ENCODE data around the gene MTURN.

The MTURN gene

DNA sequence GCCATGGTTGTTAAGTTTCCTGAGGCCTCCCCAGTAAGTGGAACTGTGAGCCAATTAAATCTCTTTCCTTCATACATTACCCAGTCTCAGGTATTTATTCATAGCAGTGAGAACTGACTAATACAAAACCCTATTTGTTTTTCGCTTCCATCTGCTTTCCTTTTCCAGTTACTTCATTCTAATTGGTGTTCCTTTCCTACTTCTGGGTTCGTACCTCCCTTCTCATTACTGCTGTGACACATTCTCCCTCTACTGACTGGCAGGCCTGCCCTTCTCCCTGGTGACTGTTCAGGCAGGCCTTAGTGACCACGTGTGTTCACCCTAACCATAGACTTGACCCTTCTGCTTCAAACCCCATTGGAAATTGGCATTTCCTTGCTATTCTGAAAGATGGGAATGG lies 37.7 kb downstream of the MTURN start:
- TF ChIP-seq, protein P1, sequence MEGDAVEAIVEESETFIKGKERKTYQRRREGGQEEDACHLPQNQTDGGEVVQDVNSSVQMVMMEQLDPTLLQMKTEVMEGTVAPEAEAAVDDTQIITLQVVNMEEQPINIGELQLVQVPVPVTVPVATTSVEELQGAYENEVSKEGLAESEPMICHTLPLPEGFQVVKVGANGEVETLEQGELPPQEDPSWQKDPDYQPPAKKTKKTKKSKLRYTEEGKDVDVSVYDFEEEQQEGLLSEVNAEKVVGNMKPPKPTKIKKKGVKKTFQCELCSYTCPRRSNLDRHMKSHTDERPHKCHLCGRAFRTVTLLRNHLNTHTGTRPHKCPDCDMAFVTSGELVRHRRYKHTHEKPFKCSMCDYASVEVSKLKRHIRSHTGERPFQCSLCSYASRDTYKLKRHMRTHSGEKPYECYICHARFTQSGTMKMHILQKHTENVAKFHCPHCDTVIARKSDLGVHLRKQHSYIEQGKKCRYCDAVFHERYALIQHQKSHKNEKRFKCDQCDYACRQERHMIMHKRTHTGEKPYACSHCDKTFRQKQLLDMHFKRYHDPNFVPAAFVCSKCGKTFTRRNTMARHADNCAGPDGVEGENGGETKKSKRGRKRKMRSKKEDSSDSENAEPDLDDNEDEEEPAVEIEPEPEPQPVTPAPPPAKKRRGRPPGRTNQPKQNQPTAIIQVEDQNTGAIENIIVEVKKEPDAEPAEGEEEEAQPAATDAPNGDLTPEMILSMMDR (conservative IDR thresholded peaks at IDR 0.05; ENCODE audit: low read depth, low read length): no peak
- DNase-seq (ENCODE audit: low read depth): no peak
- H3K4me3 ChIP-seq (ENCODE audit: low read length): no peak overlapping the region

DNA sequence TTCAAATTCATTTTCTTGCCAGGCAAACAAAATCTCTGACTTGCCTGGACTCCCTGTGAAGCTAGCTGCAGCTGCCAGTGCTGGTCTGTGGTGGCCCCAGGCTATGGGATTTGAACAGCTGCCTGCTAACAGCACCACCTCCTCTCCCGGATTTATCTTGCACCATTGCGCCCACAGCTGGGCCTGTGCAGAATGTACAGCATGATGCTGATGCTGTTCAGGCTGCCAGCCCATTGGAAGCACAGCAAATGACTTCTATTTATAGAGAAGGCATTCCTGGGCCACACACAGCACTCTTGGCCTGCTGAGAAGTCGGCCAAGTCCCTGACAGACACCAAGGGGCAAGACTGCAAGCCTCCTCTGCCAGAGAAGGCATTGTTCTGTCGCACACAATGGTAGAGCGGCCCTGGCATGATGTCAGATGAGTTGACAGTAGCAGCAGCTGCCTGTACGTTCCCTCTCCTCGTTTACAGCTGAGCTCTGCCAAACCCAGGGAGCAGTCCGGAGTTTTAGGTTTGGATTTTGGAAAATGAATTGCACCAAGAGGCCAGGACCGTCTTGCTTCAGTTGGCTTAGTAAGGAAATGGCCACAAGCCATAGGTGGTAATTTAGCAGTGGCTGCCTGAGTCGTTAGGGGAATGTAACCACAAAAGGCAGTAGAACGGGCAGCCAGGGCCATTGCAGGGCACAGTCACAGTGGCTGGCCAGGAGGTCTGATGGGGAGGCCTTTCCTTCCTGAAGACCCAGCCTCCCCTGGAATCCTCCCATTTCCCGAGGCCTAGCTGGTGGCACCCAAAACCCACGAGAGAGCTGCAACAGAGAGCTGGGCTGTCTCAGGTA lies 38.5 kb downstream of the MTURN start:
- TF ChIP-seq, protein P1 (conservative IDR thresholded peaks at IDR 0.05; ENCODE audit: low read depth, low read length): no peak
- peak; percentile 9 for DNase-seq (ENCODE audit: low read depth)
- no peak overlapping the region for H3K4me3 ChIP-seq (ENCODE audit: low read length)

DNA sequence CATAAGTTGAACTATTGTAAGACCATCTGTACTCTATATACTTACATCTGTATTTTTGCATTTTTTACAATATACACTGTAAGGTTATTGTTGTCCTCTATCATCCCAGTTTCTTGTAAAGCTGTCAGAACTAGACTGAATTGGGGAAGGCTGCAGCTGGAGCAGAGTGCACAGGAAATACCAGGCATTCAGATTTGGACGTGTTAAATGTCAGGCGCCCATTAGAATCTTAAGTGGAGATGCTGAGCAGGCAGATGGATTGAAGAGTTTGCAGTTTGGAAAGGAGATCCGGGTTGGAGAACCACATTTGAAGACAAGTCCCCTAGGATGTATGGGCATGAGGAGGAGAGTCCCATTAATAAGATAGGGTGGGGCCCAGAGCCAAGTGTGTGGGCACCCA lies 40.4 kb downstream of the MTURN start:
- TF ChIP-seq, protein P1 (conservative IDR thresholded peaks at IDR 0.05; ENCODE audit: low read depth, low read length): no peak
- no peak overlapping the region for H3K4me3 ChIP-seq (ENCODE audit: low read length)
- DNase-seq (ENCODE audit: low read depth): no peak

DNA sequence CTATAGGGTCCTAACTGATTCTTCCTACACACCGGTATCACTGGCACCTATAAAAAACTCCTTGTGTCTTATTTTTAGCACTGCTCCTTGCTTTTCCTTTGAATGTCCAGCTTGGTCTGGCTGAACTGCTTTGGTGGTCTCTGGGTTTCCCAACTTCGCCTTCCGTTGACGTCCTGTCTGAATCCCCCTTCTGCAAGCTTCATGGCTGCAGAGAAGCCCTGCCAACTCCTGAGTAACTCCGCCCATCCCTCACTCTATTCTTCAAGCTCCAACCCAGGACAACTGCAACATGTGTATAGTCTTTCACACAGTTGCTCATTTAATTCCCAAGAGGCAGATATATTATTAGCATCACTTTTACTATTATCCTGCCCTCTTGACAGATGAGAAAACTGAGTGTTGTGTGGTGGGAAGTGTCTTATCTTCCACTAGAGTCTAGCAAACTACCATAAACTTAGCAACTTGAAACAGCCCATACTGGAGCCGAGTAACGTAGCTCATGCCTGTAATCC lies 40.9 kb downstream of the MTURN start:
- no peak for DNase-seq (ENCODE audit: low read depth)
- no peak overlapping the region for H3K4me3 ChIP-seq (ENCODE audit: low read length)
- TF ChIP-seq, protein P1 (conservative IDR thresholded peaks at IDR 0.05; ENCODE audit: low read depth, low read length): no peak

DNA sequence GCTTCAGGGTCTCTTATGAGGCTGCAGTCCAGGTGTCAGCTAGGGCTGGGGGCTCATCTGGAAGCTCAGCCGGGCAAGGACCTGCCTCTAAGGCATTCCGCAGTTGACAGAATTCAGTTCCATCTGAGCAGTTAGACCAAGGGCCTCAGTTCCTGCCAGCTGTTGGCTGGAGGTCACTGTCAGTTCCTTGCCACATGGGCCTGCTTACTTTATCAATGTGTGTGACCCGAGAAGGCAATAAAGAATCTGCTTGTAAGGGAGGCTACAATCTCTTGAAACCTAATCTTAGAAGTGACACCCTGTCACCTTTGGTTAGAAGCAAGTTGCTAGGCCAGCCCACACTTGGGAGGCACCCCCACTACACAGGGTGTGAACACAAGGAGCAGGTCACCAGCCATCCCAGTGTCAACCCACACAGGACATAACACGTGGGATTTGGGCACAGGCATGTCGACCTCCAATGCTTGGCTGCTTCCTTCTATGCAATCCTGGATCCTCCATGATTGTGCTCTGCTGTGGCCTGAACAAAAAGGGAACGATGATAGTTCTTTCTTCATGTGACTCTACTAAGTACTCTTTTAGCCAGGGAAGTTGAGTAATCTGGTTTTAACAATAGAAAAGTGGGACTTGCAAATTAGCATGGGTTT lies 41.8 kb downstream of the MTURN start:
- H3K4me3 ChIP-seq (ENCODE audit: low read length): no peak overlapping the region
- TF ChIP-seq, protein P1 (conservative IDR thresholded peaks at IDR 0.05; ENCODE audit: low read depth, low read length): no peak
- DNase-seq (ENCODE audit: low read depth): no peak

DNA sequence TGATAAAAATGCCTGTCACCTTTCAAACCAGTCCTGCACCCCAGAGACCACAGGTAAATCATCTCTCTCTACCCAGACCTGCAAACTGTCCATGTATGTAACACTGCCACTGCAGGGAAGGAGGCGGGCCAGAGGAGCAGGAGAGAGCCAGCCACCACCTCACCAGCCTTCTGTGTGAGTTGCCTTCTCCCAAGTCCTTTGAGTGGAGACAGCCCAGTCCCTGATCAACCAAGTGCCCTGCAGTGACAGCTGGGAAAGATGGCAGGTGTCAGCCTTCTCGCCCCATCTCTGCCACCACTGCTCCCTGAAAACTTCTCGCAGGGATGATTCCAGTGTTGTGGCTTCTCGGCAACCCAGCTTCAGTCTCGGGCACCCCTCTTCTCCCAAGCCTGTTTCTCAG lies 42.4 kb downstream of the MTURN start:
- H3K4me3 ChIP-seq (ENCODE audit: low read length): no peak overlapping the region
- DNase-seq (ENCODE audit: low read depth): no peak
- TF ChIP-seq, protein P1 (conservative IDR thresholded peaks at IDR 0.05; ENCODE audit: low read depth, low read length): no peak
